A549 (cell line): ENCODE measurements around the gene CTRL. TPM values are rescaled to one million over a fixed set of nuclear protein-coding genes. Genes with fewer than 3 reads are reported as not detected.

Experiments used
- ATAC-seq, 2 experiments: fragments of 200-7000 bp in 1 of 2; fragments of >200 bp in 1 of 2; cut with Nextera tagmentation in 1 of 2; cut with Tn5 transposase in 1 of 2; 3 replicates each; pipeline versions ENCODE4 v1.8.0 to v1.9.1; 2018 to 2020; ENCODE audit warnings: mild to moderate bottlenecking in 1 of 2, moderate library complexity in 1 of 2
- CTCF ChIA-PET: fragments of 300-600 bp; sonication (Branson Sonifier 250); formaldehyde crosslinking; extraction: SDS; loops from one replicate; lab custom pipeline; 2021; ENCODE audit warnings: antibody characterized with exemption, inconsistent platforms; lab: Yijun Ruan, JAX
- POLR2A ChIA-PET: fragments of 350-600 bp; formaldehyde crosslinking; extraction: SDS; loops from one replicate; lab custom pipeline; 2021; ENCODE audit warnings: antibody characterized with exemption, inconsistent platforms; lab: Yijun Ruan, JAX
- DNase-seq, 2 experiments: peaks; one replicate each; pipeline versions ENCODE4 v3.0.0 to v3.0.0-alpha.2; 2011 to 2016; ENCODE audit warnings: low read depth in 1 of 2, low spot score in 1 of 2
- FAIRE-seq: peaks from 2 replicates; lab custom pipeline; 2011; peaks lifted over from hg19 to GRCh38; lab: Jason Lieb, UNC
- H3K27ac ChIP-seq, 2 experiments: fragments of >200 bp; sonication (Bioruptor Twin); formaldehyde crosslinking; 3 replicates each; pipeline ENCODE4 v1.5.1; 2016 to 2017
- H3K4me1 ChIP-seq: fragments of >200 bp; sonication (Bioruptor Twin); formaldehyde crosslinking; 3 replicates; pipeline ENCODE4 v1.6.1; 2016
- H3K4me2 ChIP-seq: fragments of >200 bp; sonication (Bioruptor Twin); formaldehyde crosslinking; 3 replicates; pipeline ENCODE4 v1.6.1; 2016
- H3K4me3 ChIP-seq: fragments of >200 bp; sonication (Bioruptor Twin); formaldehyde crosslinking; 3 replicates; pipeline ENCODE4 v1.5.1; 2016
- H3K9me3 ChIP-seq: fragments of >200 bp; sonication (Bioruptor Twin); formaldehyde crosslinking; 3 replicates; pipeline ENCODE4 v1.6.1; 2016
- BCL3 ChIP-seq: fragments of >200 bp; sonication (Bioruptor Twin); formaldehyde crosslinking; IDR thresholded peaks from 3 replicates; pipeline ENCODE4 v1.6.1; 2016
- BHLHE40 ChIP-seq: IDR thresholded peaks from 2 replicates; pipeline ENCODE4 v1.6.1; 2012; ENCODE audit warnings: low read depth, low read length, inconsistent platforms
- CBX2 ChIP-seq: fragments of 200-600 bp; sonication (generic); IDR thresholded peaks from 2 replicates; pipeline ENCODE4 v1.6.1; 2016; ENCODE audit warnings: low read depth, mild to moderate bottlenecking, borderline replicate concordance
- CEBPB ChIP-seq, 2 experiments: fragments of >200 bp in 1 of 2; sonication (Bioruptor Twin) in 1 of 2; formaldehyde crosslinking in 1 of 2; IDR thresholded peaks; 2 replicates each; pipeline ENCODE4 v1.6.1; 2012 to 2016
- CHD4 ChIP-seq: fragments of 200-600 bp; sonication (generic); IDR thresholded peaks from 2 replicates; pipeline ENCODE4 v1.6.1; 2016; ENCODE audit warnings: antibody characterized with exemption, mild to moderate bottlenecking, borderline replicate concordance
- EHF ChIP-seq: fragments of 250-450 bp; sonication (Bioruptor Pico); IDR thresholded peaks from 2 replicates; pipeline ENCODE4 v1.5.0; 2020; ENCODE audit warnings: mild to moderate bottlenecking
- FOSB ChIP-seq: fragments of 250-450 bp; sonication (Bioruptor Pico); IDR thresholded peaks from 2 replicates; pipeline ENCODE4 v1.5.0; 2020; ENCODE audit warnings: mild to moderate bottlenecking, moderate library complexity
- FOXS1 ChIP-seq: fragments of 250-450 bp; sonication (Bioruptor Pico); IDR thresholded peaks from 2 replicates; pipeline ENCODE4 v1.5.0; 2020; ENCODE audit warnings: mild to moderate bottlenecking, moderate library complexity
- HES2 ChIP-seq: fragments of >200 bp; sonication (Bioruptor Twin); formaldehyde crosslinking; IDR thresholded peaks from 2 replicates; pipeline ENCODE4 v1.6.1; 2016
- HEYL ChIP-seq: fragments of 250-450 bp; sonication (Bioruptor Pico); IDR thresholded peaks from 2 replicates; pipeline ENCODE4 v1.8.0; 2021; ENCODE audit warnings: mild to moderate bottlenecking, moderate library complexity
- HOXB13 ChIP-seq: fragments of 250-450 bp; sonication (Bioruptor Pico); IDR thresholded peaks from 2 replicates; pipeline ENCODE4 v1.5.0; 2020; ENCODE audit warnings: low read depth, mild to moderate bottlenecking, moderate library complexity
- JUNB ChIP-seq: fragments of >200 bp; sonication (Bioruptor Twin); formaldehyde crosslinking; IDR thresholded peaks from 2 replicates; pipeline ENCODE4 v1.6.1; 2016
- KDM1A ChIP-seq: fragments of 200-600 bp; sonication (generic); IDR thresholded peaks from 2 replicates; pipeline ENCODE4 v1.6.1; 2016; ENCODE audit warnings: low read depth, mild to moderate bottlenecking
- KDM5A ChIP-seq: fragments of 200-600 bp; sonication (generic); IDR thresholded peaks from 2 replicates; pipeline ENCODE4 v1.6.1; 2016; ENCODE audit warnings: antibody characterized with exemption, mild to moderate bottlenecking
- MAFK ChIP-seq: fragments of 450-650 bp; IDR thresholded peaks from 2 replicates; pipeline ENCODE4 v1.6.1; 2014; ENCODE audit not compliant: partially characterized antibody
- MYC ChIP-seq: IDR thresholded peaks from 2 replicates; pipeline ENCODE4 v1.6.1; 2012; ENCODE audit warnings: mild to moderate bottlenecking, inconsistent platforms, low read length, improper control_type of control experiment, borderline replicate concordance
- NFE2L2 ChIP-seq: fragments of 150-350 bp; conservative IDR thresholded peaks from 2 replicates; pipeline ENCODE4 v1.6.1; 2014; ENCODE audit warnings: low read length
- NR3C1 ChIP-seq: fragments of >200 bp; sonication (Bioruptor Twin); formaldehyde crosslinking; IDR thresholded peaks from 3 replicates; pipeline ENCODE4 v1.6.1; 2017
- PBX3 ChIP-seq: IDR thresholded peaks from 2 replicates; pipeline ENCODE4 v1.6.1; 2012
- PHF8 ChIP-seq: fragments of 200-600 bp; sonication (generic); IDR thresholded peaks from 2 replicates; pipeline ENCODE4 v1.6.1; 2016; ENCODE audit warnings: low read depth, mild to moderate bottlenecking, antibody characterized with exemption, moderate library complexity, borderline replicate concordance
- RCOR1 ChIP-seq: fragments of 150-350 bp; IDR thresholded peaks from 2 replicates; pipeline ENCODE4 v1.6.1; 2014; ENCODE audit warnings: antibody characterized with exemption, low read length, low read depth
- RNF2 ChIP-seq: fragments of 200-600 bp; sonication (generic); IDR thresholded peaks from 2 replicates; pipeline ENCODE4 v1.6.1; 2016; ENCODE audit warnings: low read depth, mild to moderate bottlenecking, antibody characterized with exemption, moderate library complexity, borderline replicate concordance
- SMC3 ChIP-seq: fragments of >200 bp; sonication (Bioruptor Twin); formaldehyde crosslinking; IDR thresholded peaks from 3 replicates; pipeline ENCODE4 v1.6.1; 2018; ENCODE audit warnings: inconsistent platforms
- SREBF2 ChIP-seq: fragments of 450-650 bp; IDR thresholded peaks from 2 replicates; pipeline ENCODE4 v1.6.1; 2014; ENCODE audit warnings: mild to moderate bottlenecking, moderate library complexity
- TFCP2L1 ChIP-seq: fragments of 250-450 bp; sonication (Bioruptor Pico); IDR thresholded peaks from 2 replicates; pipeline ENCODE4 v1.5.0; 2021; ENCODE audit warnings: mild to moderate bottlenecking
- ZNF302 ChIP-seq: fragments of 250-450 bp; sonication (Bioruptor Pico); IDR thresholded peaks from 2 replicates; pipeline ENCODE4 v1.9.0; 2021; ENCODE audit warnings: inconsistent platforms, mild to moderate bottlenecking, moderate library complexity
- whole genome bisulfite sequencing: methylation state at CpG from one replicate; pipeline ENCODE4 v1.1.6; 2017; ENCODE audit errors: missing lambda C conversion rate; 5-methylcytosine and 5-hydroxymethylcytosine counted together
- polyA plus RNA-seq, 4 experiments: library from polyadenylated mRNA; depleted of rRNA in 3 of 4; stranded (reverse); fragments of >200 nt; fragmentation: RNase III in 1 of 4; extraction: RNeasy Plus Mini Kit Qiagen cat#74134 plus additional on column Dnase treatment in 1 of 4; gene quantifications; 2 replicates in 3 of 4; 3 replicates in 1 of 4; pipeline ENCODE4 v1.2.3, GENCODE V29; 2011 to 2017
- TF ChIP-seq, protein P1 (sequence below): fragments of >200 bp; sonication (Bioruptor Twin); formaldehyde crosslinking; IDR thresholded peaks from 3 replicates; pipeline ENCODE4 v1.5.1; 2016

CTRL gene
- polyA plus RNA-seq, 2 of the 4 experiments (the other 2 are of a cell fraction) = 0.92 to 3.6 TPM

GRCh38 chr16:67963662-67964321, 32.1 kb upstream of the CTRL start:
- Histone ChIP-seq H3K9me3 (no peaks in the 10 kb centered on the region), H3K4me1 (peaks cover 20% of the 10 kb centered on the region), H3K4me2 (no peak overlapping the region), H3K4me3 (no peak overlapping the region), H3K27ac (no peak overlapping the region)
- DNase-seq = no peak
- no peak for FAIRE-seq
- no peak for TF ChIP-seq MYC
- TF ChIP-seq ZNF302 (CRISPR knock-in tag) = no peak
- TF ChIP-seq PBX3 = no peak
- no peak for TF ChIP-seq HOXB13 (CRISPR knock-in tag)
- TF ChIP-seq MAFK = no peak
- TF ChIP-seq CBX2 = no peak
- no peak for TF ChIP-seq RNF2
- TF ChIP-seq CHD4 = no peak
- TF ChIP-seq SREBF2 = no peak
- TF ChIP-seq CEBPB (IDR thresholded peaks at IDR 0.05) = no peak
- no peak for TF ChIP-seq FOXS1 (CRISPR knock-in tag)
- TF ChIP-seq, protein P1, sequence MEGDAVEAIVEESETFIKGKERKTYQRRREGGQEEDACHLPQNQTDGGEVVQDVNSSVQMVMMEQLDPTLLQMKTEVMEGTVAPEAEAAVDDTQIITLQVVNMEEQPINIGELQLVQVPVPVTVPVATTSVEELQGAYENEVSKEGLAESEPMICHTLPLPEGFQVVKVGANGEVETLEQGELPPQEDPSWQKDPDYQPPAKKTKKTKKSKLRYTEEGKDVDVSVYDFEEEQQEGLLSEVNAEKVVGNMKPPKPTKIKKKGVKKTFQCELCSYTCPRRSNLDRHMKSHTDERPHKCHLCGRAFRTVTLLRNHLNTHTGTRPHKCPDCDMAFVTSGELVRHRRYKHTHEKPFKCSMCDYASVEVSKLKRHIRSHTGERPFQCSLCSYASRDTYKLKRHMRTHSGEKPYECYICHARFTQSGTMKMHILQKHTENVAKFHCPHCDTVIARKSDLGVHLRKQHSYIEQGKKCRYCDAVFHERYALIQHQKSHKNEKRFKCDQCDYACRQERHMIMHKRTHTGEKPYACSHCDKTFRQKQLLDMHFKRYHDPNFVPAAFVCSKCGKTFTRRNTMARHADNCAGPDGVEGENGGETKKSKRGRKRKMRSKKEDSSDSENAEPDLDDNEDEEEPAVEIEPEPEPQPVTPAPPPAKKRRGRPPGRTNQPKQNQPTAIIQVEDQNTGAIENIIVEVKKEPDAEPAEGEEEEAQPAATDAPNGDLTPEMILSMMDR = no peak
- no peak for TF ChIP-seq HEYL (CRISPR knock-in tag)
- TF ChIP-seq SMC3 = no peak
- no peak for TF ChIP-seq PHF8
- ChIA-PET CTCF (interaction anchor here (1.2 to 1.9 kb wide), 3 partner anchors 21 to 148 kb away, joined by 3 to 9 read pairs (median 5); no protein-coding TSS in a partner anchor), POLR2A (interaction anchor here (0.9 kb wide), 1 partner anchor 28 kb away, joined by 3 read pairs; no protein-coding TSS in a partner anchor)
- WGBS = 92% methylated on average over 20 of the region's 32 CpGs
- ATAC-seq = no peak

- Histone ChIP-seq H3K4me1 (peaks cover 20% of the 10 kb centered on the region), H3K27ac (no peak overlapping the region), H3K4me3 (no peak overlapping the region), H3K9me3 (no peaks in the 10 kb centered on the region), H3K4me2 (no peak overlapping the region)
- TF ChIP-seq BCL3 = no peak
- DNase-seq (no peak), FAIRE-seq (no peak), ATAC-seq (no peak)
- ChIA-PET CTCF (interaction anchor here (0.5 to 1.9 kb wide), 6 partner anchors 10 to 147 kb away, joined by 3 to 9 read pairs (median 3); no protein-coding TSS in a partner anchor), POLR2A (interaction anchor here (0.9 kb wide), 1 partner anchor 28 kb away, joined by 3 read pairs; no protein-coding TSS in a partner anchor)
- WGBS = 98% methylated on average over 2 of the region's 2 CpGs
Observed at GRCh38 chr16:67963292-67963661, 31.6 kb upstream of the CTRL start.

DNA sequence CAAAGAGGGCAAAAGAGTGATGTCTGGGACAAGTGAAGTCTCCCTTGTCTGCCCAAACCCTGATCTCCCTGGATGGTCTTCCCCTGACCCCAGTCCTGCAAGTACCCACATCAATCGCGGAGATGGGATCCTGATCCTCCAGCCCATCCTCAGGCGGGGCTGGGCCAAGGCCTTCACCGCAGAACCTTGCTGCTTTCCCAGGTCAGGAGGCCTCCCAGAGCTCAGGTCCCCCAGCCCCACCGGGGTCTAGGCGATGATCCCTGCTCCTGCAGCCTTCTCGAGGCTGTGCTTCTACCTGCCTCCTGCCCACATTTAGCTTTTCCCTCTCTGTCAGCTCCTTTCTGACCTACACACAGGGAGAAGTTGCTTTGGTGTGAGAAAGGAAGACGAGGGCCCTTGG, 30.5 kb upstream of the CTRL start:
- WGBS = 92% methylated on average over 8 of the region's 8 CpGs
- peaks cover 16% of the 10 kb centered on the region for H3K4me1 ChIP-seq
- TF ChIP-seq FOSB (CRISPR knock-in tag) (no peak), TFCP2L1 (CRISPR knock-in tag) (no peak), EHF (CRISPR knock-in tag) (no peak), NFE2L2 (no peak), JUNB (no peak), RCOR1 (no peak), NR3C1 (no peak), BHLHE40 (no peak), KDM5A (no peak), KDM1A (no peak), HES2 (no peak)
- CTCF ChIA-PET = interaction anchor here (0.9 to 1.9 kb wide), 5 partner anchors 10 to 146 kb away, joined by 3 to 9 read pairs (median 3); no protein-coding TSS in a partner anchor
- H3K9me3 ChIP-seq = no peaks in the 10 kb centered on the region
- POLR2A ChIA-PET = no interaction called here
- H3K4me2 ChIP-seq = no peak overlapping the region
- DNase-seq (no peak), ATAC-seq (no peak), FAIRE-seq (no peak)
- H3K27ac ChIP-seq = no peak overlapping the region
- no peak overlapping the region for H3K4me3 ChIP-seq
